ENCODE results near the gene BCHE.

The BCHE gene

GRCh38 chr3:165883117-165883516 is 45.9 kb upstream of the BCHE start:
- TF ChIP-seq REST (IDR thresholded peaks at IDR 0.05; ENCODE audit: insufficient read depth in 1 of 2, low read depth in 2 of 2, low read length in 2 of 2) (no peak), TAF1 (IDR thresholded peaks at IDR 0.05; ENCODE audit: borderline replicate concordance, insufficient read depth, low read length) (no peak), FOXP2 (optimal IDR thresholded peaks at IDR 0.05; ENCODE audit: borderline replicate concordance, extremely low read depth, extremely low read length, insufficient read depth) (no peak), SIN3A (IDR thresholded peaks at IDR 0.05; ENCODE audit: borderline replicate concordance, insufficient read depth, low read length) (no peak), POLR2AphosphoS5 (IDR thresholded peaks at IDR 0.05; ENCODE audit: low read depth, low read length) (no peak)

GRCh38 chr3:165875644-165876043 is 38.4 kb upstream of the BCHE start:
- TF ChIP-seq FOXP2 (optimal IDR thresholded peaks at IDR 0.05; ENCODE audit: borderline replicate concordance, extremely low read depth, extremely low read length, insufficient read depth) = no peak
- TF ChIP-seq REST (IDR thresholded peaks at IDR 0.05; ENCODE audit: insufficient read depth in 1 of 2, low read depth in 2 of 2, low read length in 2 of 2) = no peak
- no peak for TF ChIP-seq SIN3A (IDR thresholded peaks at IDR 0.05; ENCODE audit: borderline replicate concordance, insufficient read depth, low read length)
- TF ChIP-seq POLR2AphosphoS5 (IDR thresholded peaks at IDR 0.05; ENCODE audit: low read depth, low read length) = no peak
- no peak for TF ChIP-seq TAF1 (IDR thresholded peaks at IDR 0.05; ENCODE audit: borderline replicate concordance, insufficient read depth, low read length)

GRCh38 chr3:165874663-165875489 is 37.7 kb upstream of the BCHE start:
- no peak for TF ChIP-seq FOXP2 (optimal IDR thresholded peaks at IDR 0.05; ENCODE audit: borderline replicate concordance, extremely low read depth, extremely low read length, insufficient read depth)
- no peak for TF ChIP-seq POLR2AphosphoS5 (IDR thresholded peaks at IDR 0.05; ENCODE audit: low read depth, low read length)
- no peak for TF ChIP-seq REST (IDR thresholded peaks at IDR 0.05; ENCODE audit: insufficient read depth in 1 of 2, low read depth in 2 of 2, low read length in 2 of 2)

GRCh38 chr3:165868088-165868487 is 30.9 kb upstream of the BCHE start:
- TF ChIP-seq SIN3A (IDR thresholded peaks at IDR 0.05; ENCODE audit: borderline replicate concordance, insufficient read depth, low read length) (no peak), TAF1 (IDR thresholded peaks at IDR 0.05; ENCODE audit: borderline replicate concordance, insufficient read depth, low read length) (no peak), POLR2AphosphoS5 (IDR thresholded peaks at IDR 0.05; ENCODE audit: low read depth, low read length) (no peak), FOXP2 (optimal IDR thresholded peaks at IDR 0.05; ENCODE audit: borderline replicate concordance, extremely low read depth, extremely low read length, insufficient read depth) (no peak), REST (IDR thresholded peaks at IDR 0.05; ENCODE audit: insufficient read depth in 1 of 2, low read depth in 2 of 2, low read length in 2 of 2) (no peak)
